ENCODE results near the gene IFNAR1.

GRCh38 chr21:33402001-33402979, 77.5 kb downstream of the IFNAR1 start:
- TF ChIP-seq CTCF (IDR thresholded peaks at IDR 0.05; ENCODE audit: low read length) (no peak), EZH2 (optimal IDR thresholded peaks at IDR 0.05; ENCODE audit: low read depth, low read length) (no peak), EZH2phosphoT487 (IDR thresholded peaks at IDR 0.05; ENCODE audit: low read length) (no peak)
